KOPT-K1 (cell line): ENCODE results near the gene CLPTM1L.
"Not testable (repeated sequence)": the region's sequence is repeated elsewhere in the genome, so short reads cannot be mapped to it uniquely, and the experiment has no call there.

Source experiments
- H3K27ac ChIP-seq: fragments of 200-600 bp; sonication (generic); 2 replicates; pipeline ENCODE4 v1.5.1; 2016; ENCODE audit warnings: antibody characterized with exemption, mild to moderate bottlenecking, low read depth, low read length; ENCODE audit not compliant: poor library complexity, severe bottlenecking
- H3K36me3 ChIP-seq: fragments of 200-600 bp; sonication (generic); 2 replicates; pipeline ENCODE4 v1.5.1; 2017; ENCODE audit warnings: antibody characterized with exemption, mild to moderate bottlenecking, low read length, moderate library complexity; ENCODE audit not compliant: insufficient read depth
- H3K9me3 ChIP-seq: fragments of 200-600 bp; sonication (generic); 2 replicates; pipeline ENCODE4 v1.5.1; 2017; ENCODE audit warnings: antibody characterized with exemption, low read length, mild to moderate bottlenecking; ENCODE audit not compliant: insufficient read depth, poor library complexity, severe bottlenecking

CLPTM1L gene

GRCh38 chr5:1282131-1282992 is 62.5 kb downstream of the CLPTM1L start:
- peaks cover 4% of the 10 kb centered on the region for H3K9me3 ChIP-seq
- no peak overlapping the region for H3K27ac ChIP-seq
- peaks cover 3% of the 10 kb centered on the region; the same call in 1 of the 2 replicates for H3K36me3 ChIP-seq

- Histone ChIP-seq H3K27ac (no peak overlapping the region), H3K36me3 (peaks cover 3% of the 10 kb centered on the region; the same call in 1 of the 2 replicates), H3K9me3 (peaks cover 4% of the 10 kb centered on the region)
Observed at GRCh38 chr5:1281038-1281882, 63.6 kb downstream of the CLPTM1L start.

GRCh38 chr5:1280177-1281037 is 64.5 kb downstream of the CLPTM1L start:
- Histone ChIP-seq H3K27ac (no peak overlapping the region), H3K36me3 (peaks cover 3% of the 10 kb centered on the region; the same call in 1 of the 2 replicates), H3K9me3 (peaks cover 4% of the 10 kb centered on the region)

GRCh38 chr5:1279443-1280151 is 65.3 kb downstream of the CLPTM1L start:
- H3K9me3 ChIP-seq, result peaks cover 4% of the 10 kb centered on the region
- no peak overlapping the region for H3K27ac ChIP-seq
- H3K36me3 ChIP-seq, result peaks cover 3% of the 10 kb centered on the region; the same call in 1 of the 2 replicates

GRCh38 chr5:1278656-1279442 is 66.0 kb downstream of the CLPTM1L start:
- no peak overlapping the region for H3K27ac ChIP-seq
- peaks cover 4% of the 10 kb centered on the region for H3K9me3 ChIP-seq
- H3K36me3 ChIP-seq, result peaks cover 3% of the 10 kb centered on the region; the same call in 1 of the 2 replicates

GRCh38 chr5:1278216-1278615 is 66.7 kb downstream of the CLPTM1L start:
- H3K36me3 ChIP-seq, result peaks cover 3% of the 10 kb centered on the region; the same call in 1 of the 2 replicates

GRCh38 chr5:1277781-1278180 is 67.1 kb downstream of the CLPTM1L start:
- H3K9me3 ChIP-seq, result peaks cover 4% of the 10 kb centered on the region
- H3K27ac ChIP-seq, result no peak overlapping the region
- H3K36me3 ChIP-seq, result peaks cover 3% of the 10 kb centered on the region; the same call in 1 of the 2 replicates

More at GRCh38 chr5:1278216-1278615, 66.7 kb downstream of the CLPTM1L start:
- no peak overlapping the region for H3K27ac ChIP-seq
- peaks cover 4% of the 10 kb centered on the region for H3K9me3 ChIP-seq

- Histone ChIP-seq H3K27ac (no peak overlapping the region), H3K9me3 (peaks cover 4% of the 10 kb centered on the region), H3K36me3 (peaks cover 3% of the 10 kb centered on the region; the same call in 1 of the 2 replicates)
Observed at GRCh38 chr5:1277331-1277730, 67.6 kb downstream of the CLPTM1L start.

GRCh38 chr5:1276930-1277329 is 68.0 kb downstream of the CLPTM1L start:
- peaks cover 3% of the 10 kb centered on the region; the same call in 1 of the 2 replicates for H3K36me3 ChIP-seq
- H3K9me3 ChIP-seq, result peaks cover 4% of the 10 kb centered on the region
- no peak overlapping the region for H3K27ac ChIP-seq

- H3K9me3 ChIP-seq, H3K27ac ChIP-seq, H3K36me3 ChIP-seq: not testable (repeated sequence)
Observed at GRCh38 chr5:1275397-1276391, 69.2 kb downstream of the CLPTM1L start.

- Histone ChIP-seq H3K27ac (no peak overlapping the region), H3K36me3 (peaks cover 3% of the 10 kb centered on the region; the same call in 1 of the 2 replicates), H3K9me3 (peaks cover 4% of the 10 kb centered on the region)
Observed at GRCh38 chr5:1274471-1274870, 70.4 kb downstream of the CLPTM1L start.

- Histone ChIP-seq H3K27ac (no peak overlapping the region), H3K36me3 (peaks cover 3% of the 10 kb centered on the region; the same call in 1 of the 2 replicates), H3K9me3 (peaks cover 4% of the 10 kb centered on the region)
Observed at GRCh38 chr5:1273745-1274144, 71.2 kb downstream of the CLPTM1L start.
